SKM-1 (cell line): ENCODE data around the gene PNPLA1.

Source experiments
- DNase-seq: peaks from one replicate; lab custom pipeline; 2025; ENCODE audit not compliant: unreplicated experiment; lab: John Stamatoyannopoulos, UW

PNPLA1 gene

DNA sequence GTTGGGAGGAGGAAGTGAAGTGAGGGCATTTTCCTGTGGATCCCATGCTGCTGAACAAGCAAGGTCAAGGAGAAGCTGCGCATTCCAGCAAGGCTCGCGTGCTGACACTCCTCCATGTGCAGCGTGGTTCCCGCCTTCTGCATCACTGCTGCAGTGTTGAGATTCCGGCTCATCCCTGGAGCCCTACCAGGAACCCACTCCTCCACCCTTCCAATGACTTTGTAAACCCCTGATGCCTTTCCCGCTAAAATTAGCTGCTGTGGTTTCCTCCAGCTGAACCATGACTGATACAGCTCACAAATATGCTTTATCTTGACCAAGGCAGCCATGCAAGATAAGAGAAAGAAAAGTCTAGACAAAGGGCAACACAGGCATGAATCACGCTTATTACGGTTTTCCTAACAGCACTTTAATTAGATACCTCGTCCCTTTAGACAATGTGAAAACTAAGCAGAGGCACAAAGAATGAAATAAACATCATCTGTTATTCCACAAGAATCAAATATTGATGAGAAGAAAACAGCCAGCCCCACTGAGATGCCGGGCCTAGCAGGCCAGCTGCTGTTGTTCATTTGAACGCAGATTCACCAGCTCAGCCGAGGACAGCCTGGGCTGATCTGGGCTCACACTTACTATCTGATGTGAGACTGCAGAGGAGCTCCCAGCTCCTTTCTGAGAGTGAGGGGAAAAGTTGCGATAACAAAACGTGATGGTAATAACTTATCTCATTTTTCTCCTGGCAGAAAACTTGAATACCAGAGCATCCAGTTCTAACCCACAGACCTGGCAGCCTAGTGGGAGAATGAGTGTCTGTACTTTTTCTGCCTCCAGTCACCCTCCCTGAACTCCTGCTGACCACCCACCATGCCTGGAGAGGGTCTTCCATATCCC, 81.1 kb downstream of the PNPLA1 start:
- DNase-seq, result no peak

DNA sequence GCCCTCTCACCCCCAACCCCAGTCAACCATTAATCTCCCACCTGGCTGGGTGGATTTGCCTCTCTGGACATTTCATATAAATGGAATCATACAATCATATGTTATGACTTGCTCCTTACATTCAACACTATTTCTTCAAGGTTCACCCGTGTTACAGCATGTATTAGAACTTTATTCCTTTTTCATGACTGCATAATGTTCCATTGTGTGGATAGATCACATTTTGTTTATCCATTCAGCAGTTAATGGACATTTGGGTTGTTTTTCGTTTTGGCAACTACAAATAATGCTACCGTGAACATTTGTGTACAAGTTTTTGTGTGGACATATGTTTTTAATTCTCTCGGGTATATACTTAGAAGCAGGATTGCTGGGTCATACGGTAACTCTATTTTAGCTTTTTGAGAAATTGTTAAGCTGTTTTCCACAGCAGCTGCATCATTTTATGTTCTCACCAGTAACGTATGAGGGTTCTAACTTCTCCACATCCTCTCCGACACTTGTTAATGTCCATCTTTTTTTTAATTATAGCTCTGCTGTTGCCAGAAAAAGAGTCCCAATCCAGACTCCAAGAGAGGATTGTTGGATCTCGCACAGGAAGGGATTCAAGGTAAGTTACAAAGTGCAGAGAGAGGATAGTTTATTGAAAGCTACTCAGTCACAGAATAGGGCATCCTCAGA, 82.8 kb downstream of the PNPLA1 start:
- no peak for DNase-seq

DNA sequence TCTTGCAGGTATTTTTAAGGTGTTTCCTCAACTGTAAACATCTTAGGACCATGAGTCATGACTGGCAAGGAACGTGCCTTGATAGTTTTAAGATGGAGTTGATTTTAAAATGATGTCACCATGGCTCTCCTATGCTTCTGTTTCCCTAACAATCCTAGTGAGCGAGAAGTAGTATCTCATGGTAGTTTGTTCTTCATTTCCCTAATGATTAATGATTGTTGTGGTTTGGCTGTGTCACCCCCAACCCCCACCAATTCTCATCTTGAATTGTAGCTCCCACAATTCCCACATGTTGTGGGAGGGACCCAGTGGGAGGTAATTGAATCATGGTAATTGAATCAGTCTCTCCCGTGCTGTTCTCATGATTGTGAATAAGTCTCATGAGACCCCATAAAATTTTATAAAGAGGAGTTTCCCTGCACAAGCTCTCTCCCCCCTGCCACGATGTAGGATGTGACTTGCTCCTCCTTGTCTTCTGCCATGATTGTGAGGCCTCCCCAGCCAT, 83.6 kb downstream of the PNPLA1 start:
- no peak for DNase-seq

DNA sequence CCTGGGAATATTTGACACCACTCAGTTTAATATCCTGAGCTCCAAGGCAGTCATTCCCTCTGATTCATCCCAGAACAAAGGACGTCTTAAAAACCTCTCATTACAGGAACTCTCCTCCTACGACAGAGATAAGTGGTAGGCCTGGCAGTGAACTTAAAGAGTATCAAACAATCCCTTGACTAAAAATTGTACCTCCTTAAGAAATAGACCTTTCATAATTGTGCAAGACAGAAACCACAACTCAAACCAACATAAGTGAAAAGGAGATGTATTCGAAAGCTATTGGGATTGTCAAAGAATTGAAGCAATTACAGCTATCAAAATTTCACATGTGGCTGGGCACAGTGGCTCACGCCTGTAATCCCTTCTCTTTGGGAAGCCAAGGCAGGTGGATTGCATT, 86.0 kb downstream of the PNPLA1 start:
- DNase-seq, result no peak

DNA sequence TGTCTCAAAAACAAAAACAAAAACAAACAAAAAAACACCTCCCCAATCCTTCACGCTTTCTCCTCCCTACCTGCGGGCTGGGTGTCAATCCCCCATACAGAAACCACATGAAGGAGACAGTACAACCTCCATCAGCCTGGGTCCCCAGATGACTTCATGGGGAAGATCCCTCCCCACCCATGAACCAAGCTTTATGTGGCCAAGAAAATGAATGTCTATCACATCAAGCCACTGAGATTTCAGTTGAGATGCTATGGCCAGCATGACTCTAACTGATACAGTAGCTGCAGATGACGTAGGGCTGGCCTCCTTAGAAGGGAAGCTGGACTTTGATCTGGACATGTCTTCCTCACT, 88.0 kb downstream of the PNPLA1 start:
- DNase-seq, result no peak
